Astrocyte of the cerebellum (primary cell): ENCODE results near the gene BOC.

Experiments used
- DNase-seq: peaks from one replicate; pipeline ENCODE4 v3.0.0-alpha.2; 2011; ENCODE audit warnings: low read depth
- H3K4me3 ChIP-seq: 2 replicates; pipeline ENCODE4 v1.5.1; 2011; ENCODE audit warnings: mild to moderate bottlenecking, low read depth, low read length, moderate library complexity
- CTCF ChIP-seq: IDR thresholded peaks from 2 replicates; pipeline ENCODE4 v1.5.1; 2012; ENCODE audit warnings: low read length, low read depth, moderate library complexity, mild to moderate bottlenecking; ENCODE audit errors: missing control alignments
- in situ Hi-C: cut with HindIII; loops from 2 replicates; pipeline ENCODE4 v1.10.0; 2017; ENCODE audit warnings: low sequenced_read_pairs

Gene BOC

DNA sequence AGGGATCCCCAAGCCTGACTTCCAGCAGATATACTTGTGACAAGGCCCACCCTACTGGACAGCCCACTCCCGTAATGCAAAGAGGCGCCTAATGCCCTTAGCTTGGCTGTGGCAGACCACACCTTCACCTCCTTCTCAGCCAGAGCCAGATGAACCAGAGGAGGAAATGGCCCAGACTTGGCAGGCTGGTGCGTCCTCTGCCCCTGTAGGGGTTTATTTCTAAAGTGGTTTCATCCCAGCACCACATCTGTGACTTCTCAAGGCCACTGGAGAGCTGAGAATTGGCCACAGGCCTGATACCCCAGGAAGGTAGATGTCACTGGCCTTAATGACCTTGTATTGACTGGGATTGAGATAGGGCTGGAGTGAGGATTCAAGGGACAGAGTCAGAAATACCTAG is 29.5 kb downstream of the BOC start:
- no peak for TF ChIP-seq CTCF
- no peak for DNase-seq
- H3K4me3 ChIP-seq, result no peak overlapping the region
- in situ Hi-C loops, result no loop called here

DNA sequence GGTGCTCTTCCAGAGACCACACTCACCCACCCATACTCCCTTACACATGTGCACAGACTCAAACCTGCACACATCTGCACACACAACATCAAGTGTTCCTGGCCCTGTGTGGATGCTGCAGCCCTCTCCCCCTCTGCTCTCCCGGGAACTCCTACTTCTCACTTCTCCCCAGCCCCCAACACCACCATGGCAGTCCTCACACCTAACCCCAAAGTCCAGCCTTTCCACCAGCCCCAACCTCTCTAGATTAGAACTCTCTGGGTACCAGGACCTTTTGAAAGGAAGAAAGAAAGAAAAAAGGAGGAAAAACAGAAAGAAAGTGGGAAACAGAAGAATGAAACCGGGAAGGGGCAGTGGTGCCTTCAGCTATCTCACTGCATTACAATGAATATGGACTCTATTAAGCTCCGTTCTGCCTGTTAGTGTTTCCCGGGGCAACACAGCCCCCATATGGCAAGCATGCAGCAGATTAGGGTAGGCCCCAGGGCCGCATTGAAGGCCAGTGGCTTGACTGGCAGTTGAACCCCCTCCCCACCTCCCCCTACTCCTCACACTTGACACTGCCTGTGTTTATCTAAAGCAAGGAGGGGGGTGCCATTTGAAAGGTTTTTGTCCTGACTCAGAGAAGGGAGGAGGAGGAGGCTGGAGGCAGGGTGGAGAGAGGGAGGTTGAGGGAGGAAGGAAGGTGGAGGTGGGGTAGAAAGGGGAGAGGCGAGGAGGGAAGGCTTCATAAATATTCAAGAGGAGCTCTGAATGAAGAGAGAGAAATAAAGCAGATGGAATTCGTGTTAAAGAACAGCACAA is 30.1 kb downstream of the BOC start:
- no peak for DNase-seq
- in situ Hi-C loops, result no loop called here
- TF ChIP-seq CTCF, result no peak
- no peak overlapping the region for H3K4me3 ChIP-seq

DNA sequence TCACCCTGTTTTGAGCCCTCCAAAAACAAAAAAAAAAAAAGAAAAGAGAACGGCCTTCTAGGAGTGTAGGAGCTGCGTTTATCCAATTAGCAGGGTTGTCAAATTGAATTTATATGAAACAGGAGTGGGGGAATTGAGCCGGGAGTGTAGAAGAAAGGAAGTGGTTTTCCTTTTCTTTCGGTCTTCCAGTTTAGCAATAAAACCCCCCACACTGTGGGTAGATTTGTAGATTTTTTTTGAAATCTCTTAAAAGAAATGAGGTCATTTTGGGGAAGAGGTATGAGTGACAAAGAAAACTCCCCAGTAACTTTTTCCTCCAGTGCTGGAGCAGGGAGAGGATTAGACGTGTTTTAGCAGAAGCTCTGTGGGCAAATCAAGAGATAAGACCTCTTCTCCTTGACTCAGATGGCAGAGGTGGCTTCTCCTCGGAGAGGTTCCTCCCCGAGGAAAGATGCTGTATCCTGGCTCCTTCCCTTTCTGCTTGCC is 30.8 kb downstream of the BOC start:
- no peak for TF ChIP-seq CTCF
- in situ Hi-C loops, result no loop called here
- peak; percentile 62 for DNase-seq
- H3K4me3 ChIP-seq, result peak overlapping the region; percentile 9

DNA sequence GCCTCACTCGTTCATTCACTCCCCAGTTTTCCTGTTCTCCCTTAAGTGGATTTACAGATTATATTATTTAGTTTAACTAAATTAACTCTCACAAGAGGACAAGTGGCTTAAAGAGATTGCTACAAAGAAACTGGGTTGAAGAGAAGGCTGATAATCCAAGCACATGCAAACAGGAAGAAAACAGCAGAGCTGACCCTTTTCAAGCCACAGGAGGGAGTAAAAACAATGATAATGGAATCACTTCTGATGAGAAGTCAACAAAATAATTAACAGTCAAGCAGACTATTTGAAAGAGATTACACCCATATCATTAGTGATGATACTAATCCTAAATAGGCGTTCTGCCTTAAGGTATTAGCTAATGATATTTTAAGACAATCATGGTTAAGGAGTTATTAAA is 31.7 kb downstream of the BOC start:
- DNase-seq, result no peak
- in situ Hi-C loops, result no loop called here
- TF ChIP-seq CTCF, result no peak
- H3K4me3 ChIP-seq, result no peak overlapping the region

DNA sequence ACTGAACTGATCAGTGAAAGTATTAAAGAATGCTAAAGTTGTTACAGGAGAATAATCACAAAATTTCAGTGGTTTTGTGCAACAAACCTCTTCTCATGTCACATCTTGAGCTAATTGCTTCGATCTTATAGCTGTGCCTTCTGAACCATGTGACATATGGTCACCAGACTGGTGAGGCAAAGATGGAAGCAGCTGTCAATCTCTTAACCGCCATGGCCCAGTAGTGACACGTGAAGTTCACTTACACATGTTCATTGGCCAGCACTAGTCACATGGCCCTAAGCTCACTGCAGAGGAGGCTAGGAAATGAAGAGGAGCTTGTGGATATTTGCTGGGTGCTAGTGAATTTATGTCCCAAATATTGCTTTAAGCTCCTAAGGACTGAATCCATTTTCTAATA is 32.5 kb downstream of the BOC start:
- H3K4me3 ChIP-seq, result no peak overlapping the region
- no peak for TF ChIP-seq CTCF
- no peak for DNase-seq
- in situ Hi-C loops, result no loop called here

GRCh38 chr3:113245761-113246161 is 34.4 kb downstream of the BOC start:
- DNase-seq, result no peak
- H3K4me3 ChIP-seq, result no peak overlapping the region
- no peak for TF ChIP-seq CTCF
- in situ Hi-C loops, result no loop called here
